ENCODE measurements around the gene LACC1.

The LACC1 gene

GRCh38 chr13:43879755-43880181 is at the start of gene LACC1:
Gene LACC1 (plus strand): TSS chr13:43879904. CDS start chr13:43880986, 1,082 bp downstream.
- no peak for DNase-seq (ENCODE audit: low spot score)

DNA sequence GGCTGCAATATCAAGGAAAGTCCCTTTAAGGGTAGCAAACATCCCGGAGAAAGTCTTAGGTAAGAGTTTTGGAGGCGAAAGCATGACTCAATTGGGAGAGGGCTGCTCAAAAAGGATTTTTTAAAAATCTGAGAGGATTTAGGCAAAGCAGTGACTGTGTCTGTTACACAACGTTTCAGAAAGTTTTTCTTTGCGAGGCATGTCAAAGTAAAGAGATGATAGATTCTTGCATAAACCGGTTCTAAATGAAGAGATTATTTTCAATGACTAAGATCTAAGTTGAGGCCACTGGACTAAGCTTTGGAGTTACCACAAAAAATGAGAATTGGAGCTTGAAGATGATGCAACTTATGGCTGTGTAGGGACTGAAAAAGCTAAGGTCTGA is 49.2 kb upstream of the LACC1 start:
- DNase-seq (ENCODE audit: low spot score) = peak; percentile 68

GRCh38 chr13:43831088-43831487 is 48.6 kb upstream of the LACC1 start:
- DNase-seq (ENCODE audit: low spot score) = peak; percentile 21

GRCh38 chr13:43835701-43836100 is 44.0 kb upstream of the LACC1 start:
- no peak for DNase-seq (ENCODE audit: low spot score)

- DNase-seq (ENCODE audit: low spot score) = peak; percentile 84
Observed at GRCh38 chr13:43838909-43839308, 40.8 kb upstream of the LACC1 start.

- DNase-seq (ENCODE audit: low spot score) = peak; percentile 62
Observed at GRCh38 chr13:43846496-43847158, 33.1 kb upstream of the LACC1 start.

GRCh38 chr13:43848001-43848649 is 31.6 kb upstream of the LACC1 start:
- DNase-seq (ENCODE audit: low spot score) = peak; percentile 59

DNA sequence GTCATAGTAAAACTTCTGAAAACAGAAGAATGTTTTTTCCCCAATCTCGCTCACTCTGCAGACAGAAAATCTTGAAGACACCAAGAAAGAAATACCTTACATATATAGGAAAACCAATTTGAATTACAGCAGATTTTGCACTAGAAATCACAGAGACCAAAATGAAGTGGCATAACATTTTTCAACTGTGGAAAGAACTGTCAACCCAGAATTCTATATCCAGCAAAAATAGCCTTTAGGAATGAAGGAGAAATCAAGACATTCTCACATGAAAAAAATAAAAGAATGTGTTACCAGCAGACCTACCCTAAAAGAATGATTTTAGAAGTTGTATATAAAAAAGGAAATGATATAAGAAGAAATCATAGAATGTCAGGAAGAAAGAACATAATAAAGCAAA is 28.8 kb upstream of the LACC1 start:
- DNase-seq (ENCODE audit: low spot score) = no peak

- no peak for DNase-seq (ENCODE audit: low spot score)
Observed at GRCh38 chr13:43852923-43853404, 26.7 kb upstream of the LACC1 start.

- no peak for DNase-seq (ENCODE audit: low spot score)
Observed at GRCh38 chr13:43861863-43862262, 17.8 kb upstream of the LACC1 start.

DNA sequence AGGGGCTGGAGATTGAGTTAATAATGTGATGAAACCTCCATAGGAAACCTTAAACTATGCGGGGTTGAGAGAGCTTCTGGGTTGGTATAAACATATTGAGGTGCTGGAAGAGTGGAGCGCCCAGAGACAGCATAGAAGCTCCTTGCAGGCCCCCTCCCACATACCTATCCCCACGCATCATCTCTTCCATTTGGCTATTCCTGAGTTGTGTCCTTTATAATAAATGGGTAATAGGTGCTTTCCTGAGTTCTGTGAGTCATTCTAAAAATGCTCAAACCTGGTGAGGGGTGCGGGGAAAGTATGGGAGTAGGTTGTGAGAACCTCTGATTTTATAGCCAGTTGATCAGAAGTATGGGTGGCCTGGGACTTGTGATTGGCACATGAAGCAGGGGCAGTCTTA is 14.8 kb upstream of the LACC1 start:
- DNase-seq (ENCODE audit: low spot score) = no peak

DNA sequence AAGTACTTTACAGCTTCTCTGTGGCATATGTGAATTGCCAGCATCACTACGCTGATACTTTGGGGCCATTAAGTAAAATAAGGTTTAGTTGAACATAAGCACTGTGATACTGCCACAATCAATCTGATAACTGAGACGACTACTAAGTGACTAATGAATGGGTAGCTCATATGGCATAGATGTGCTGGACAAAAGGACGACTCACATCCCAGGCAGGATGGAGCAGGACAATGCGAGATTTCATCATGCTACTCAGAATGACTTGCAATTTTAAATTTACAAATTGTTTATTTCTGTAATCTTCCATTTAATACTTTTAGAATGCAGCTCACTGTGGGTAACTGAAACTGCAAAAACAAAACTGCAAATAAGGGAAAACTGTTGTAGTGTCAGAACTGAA is 13.8 kb upstream of the LACC1 start:
- DNase-seq (ENCODE audit: low spot score) = peak; percentile 24

GRCh38 chr13:43872181-43872580 is 7.5 kb upstream of the LACC1 start:
- no peak for DNase-seq (ENCODE audit: low spot score)

- peak; percentile 24 for DNase-seq (ENCODE audit: low spot score)
Observed at GRCh38 chr13:43874504-43875092, 5.1 kb upstream of the LACC1 start.

DNA sequence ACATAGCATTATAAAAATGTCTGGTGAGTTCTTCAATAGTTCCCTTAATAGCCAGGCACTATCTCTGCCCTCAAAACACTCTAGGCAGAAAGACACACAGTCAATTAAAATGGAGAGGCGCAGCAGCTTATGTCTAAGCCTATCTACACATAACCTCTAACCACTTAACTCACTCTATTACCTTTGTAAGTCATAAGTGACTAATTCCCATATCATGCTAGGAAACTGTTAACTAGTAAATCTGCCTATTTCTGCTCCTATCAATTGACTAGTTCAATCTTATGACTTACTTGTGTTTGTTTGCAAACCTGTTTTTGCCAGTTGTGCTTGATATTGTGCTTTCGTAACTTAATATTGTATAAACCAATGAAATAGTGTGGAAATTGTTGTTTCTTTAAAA is 3.3 kb upstream of the LACC1 start:
- DNase-seq (ENCODE audit: low spot score) = no peak

DNA sequence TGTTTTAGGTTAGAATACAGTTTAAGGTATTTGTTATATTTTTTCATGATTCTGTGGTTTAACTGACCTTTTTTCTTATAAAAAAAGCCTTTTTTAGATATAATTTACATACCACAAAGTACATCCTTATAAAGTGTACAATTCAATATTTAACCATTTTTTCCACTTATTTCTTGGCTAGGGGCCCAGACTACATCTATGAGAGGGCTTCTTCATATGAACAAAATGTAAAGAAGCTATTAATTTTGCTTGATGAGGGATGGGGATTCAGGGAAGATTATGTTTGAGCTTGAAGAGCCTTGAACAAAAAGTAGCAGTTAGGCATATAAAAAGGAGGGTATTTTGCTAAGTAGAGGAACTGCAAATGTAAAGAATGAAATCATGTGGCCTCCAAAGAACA is 2.4 kb upstream of the LACC1 start:
- no peak for DNase-seq (ENCODE audit: low spot score)

- peak; percentile 22 for DNase-seq (ENCODE audit: low spot score)
Observed at GRCh38 chr13:43877766-43878165, 1.9 kb upstream of the LACC1 start.

- peak; percentile 94 for DNase-seq (ENCODE audit: low spot score)
Observed at GRCh38 chr13:43878892-43879754, 581 bp upstream of the LACC1 start, which contains the start of gene CCDC122. Gene CCDC122 (minus strand): TSS chr13:43879740. CDS start chr13:43869376, 10,364 bp downstream.

GRCh38 chr13:43880214-43880855 is 631 bp downstream of the LACC1 start:
- no peak for DNase-seq (ENCODE audit: low spot score)

DNA sequence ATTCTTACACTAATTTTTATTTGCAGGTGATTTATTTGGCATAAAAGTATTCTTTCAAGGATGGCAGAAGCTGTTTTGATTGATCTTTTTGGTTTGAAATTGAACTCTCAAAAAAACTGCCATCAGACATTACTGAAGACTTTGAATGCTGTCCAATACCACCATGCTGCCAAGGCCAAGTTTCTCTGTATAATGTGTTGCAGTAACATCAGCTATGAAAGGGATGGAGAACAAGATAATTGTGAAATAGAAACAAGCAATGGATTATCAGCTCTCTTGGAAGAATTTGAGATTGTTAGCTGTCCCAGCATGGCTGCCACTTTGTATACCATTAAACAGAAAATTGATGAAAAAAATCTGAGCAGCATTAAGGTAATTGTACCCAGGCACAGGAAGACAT is 1.2 kb downstream of the LACC1 start:
- no peak for DNase-seq (ENCODE audit: low spot score)

DNA sequence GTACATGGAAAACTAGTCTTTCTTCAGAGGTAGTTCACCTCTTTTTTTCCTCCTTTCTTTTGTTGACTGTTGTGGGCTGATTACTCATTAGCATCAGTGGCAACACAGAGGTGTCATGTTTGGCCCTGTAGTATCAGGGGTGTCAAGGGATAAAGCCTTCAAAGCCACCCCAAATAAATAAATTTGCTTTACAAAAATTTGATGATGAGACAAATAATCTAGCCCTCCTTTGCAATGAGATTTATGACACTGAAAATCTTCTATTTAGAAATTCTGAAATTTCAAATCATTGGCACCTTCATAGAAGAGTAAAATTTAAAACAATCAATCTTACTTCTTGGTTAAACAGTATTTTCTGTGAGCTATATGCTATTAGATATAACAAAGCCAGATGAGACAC is 1.9 kb downstream of the LACC1 start:
- no peak for DNase-seq (ENCODE audit: low spot score)

GRCh38 chr13:43883631-43884030 is 3.9 kb downstream of the LACC1 start:
- DNase-seq (ENCODE audit: low spot score) = no peak

Data from GM03348 (cell line).